ENCODE results near the gene ST6GALNAC3.
"Not testable (repeated sequence)": the region's sequence is repeated elsewhere in the genome, so short reads cannot be mapped to it uniquely, and the experiment has no call there.

Gene ST6GALNAC3

DNA sequence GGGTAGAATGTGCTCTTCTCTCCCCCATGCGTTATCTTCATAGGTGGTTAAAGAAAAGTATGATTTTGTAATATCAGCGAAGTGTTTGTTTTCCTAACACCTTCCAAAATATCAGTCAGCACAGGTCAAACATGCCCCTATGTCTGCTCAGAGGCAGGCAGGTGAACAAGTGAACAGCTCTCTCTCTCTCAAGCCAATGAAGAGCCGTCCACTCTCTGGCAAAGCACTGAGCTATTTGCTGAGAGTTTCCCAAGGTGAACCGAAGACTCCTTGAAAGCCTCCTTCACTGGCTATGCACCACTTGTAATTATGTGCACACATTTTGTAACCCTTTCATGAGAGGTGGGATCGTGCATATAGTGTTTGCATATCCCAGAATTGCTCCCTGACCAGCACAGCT, 47.7 kb downstream of the ST6GALNAC3 start:
- H3K4me3 ChIP-seq (ENCODE audit: low read depth, low read length), result no peak overlapping the region
- no peak for DNase-seq (ENCODE audit: low read depth)
- in situ Hi-C loops (cut with HindIII; ENCODE audit: low sequenced_read_pairs), result no loop called here
- TF ChIP-seq, protein P1, sequence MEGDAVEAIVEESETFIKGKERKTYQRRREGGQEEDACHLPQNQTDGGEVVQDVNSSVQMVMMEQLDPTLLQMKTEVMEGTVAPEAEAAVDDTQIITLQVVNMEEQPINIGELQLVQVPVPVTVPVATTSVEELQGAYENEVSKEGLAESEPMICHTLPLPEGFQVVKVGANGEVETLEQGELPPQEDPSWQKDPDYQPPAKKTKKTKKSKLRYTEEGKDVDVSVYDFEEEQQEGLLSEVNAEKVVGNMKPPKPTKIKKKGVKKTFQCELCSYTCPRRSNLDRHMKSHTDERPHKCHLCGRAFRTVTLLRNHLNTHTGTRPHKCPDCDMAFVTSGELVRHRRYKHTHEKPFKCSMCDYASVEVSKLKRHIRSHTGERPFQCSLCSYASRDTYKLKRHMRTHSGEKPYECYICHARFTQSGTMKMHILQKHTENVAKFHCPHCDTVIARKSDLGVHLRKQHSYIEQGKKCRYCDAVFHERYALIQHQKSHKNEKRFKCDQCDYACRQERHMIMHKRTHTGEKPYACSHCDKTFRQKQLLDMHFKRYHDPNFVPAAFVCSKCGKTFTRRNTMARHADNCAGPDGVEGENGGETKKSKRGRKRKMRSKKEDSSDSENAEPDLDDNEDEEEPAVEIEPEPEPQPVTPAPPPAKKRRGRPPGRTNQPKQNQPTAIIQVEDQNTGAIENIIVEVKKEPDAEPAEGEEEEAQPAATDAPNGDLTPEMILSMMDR (IDR thresholded peaks at IDR 0.05; ENCODE audit: low read depth, low read length, missing control alignments), result no peak

DNA sequence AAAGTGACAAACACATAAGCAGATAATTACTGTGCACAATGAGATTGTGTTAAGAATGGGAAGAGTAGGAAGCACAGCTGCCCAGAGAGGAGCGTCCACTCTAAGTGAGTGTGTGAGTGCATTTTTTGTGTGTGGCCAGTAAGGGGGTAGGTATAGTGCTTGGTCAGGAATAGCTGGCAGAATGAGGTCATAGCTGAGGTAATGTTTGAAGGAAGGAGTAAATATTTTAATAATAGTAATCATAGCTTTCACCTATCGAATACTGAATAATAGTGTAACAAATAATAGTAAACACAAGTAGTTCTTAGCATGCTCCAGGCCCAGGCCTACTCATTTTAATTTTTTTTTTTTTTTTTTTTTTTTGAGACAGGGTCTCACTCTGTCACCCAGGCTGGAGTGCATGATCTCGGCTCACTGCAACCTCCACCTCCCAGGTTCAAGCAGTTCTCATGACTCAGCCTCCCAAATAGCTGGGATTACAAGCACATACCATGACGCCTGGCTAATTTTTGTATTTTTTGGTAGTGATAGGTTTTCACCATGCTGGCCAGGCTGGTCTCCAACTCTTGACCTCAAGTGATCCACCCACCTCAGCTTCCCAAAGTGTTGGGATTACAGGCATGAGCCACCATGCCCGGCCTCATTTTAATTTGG, 49.0 kb downstream of the ST6GALNAC3 start:
- in situ Hi-C loops (cut with HindIII; ENCODE audit: low sequenced_read_pairs); DNase-seq (ENCODE audit: low read depth); H3K4me3 ChIP-seq (ENCODE audit: low read depth, low read length): not testable (repeated sequence)

DNA sequence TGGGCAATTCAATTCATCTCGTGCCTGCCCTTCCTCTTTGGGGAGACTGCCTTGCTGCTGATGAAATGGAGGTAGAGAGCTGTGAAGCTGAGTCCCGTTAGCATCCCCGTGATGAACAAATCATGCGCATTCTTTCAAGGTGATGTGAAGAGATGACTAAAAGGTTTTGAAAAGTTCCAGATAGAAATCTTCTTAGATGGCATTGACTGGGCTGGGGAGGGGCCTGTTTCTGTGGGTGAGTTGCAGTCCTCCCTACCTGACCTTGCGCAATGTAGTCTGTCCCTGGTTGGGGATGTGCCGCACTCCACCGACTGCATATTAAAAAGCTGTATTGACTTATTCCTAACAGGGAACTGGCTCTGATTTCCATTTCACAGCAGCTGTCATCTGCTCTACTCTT, 49.6 kb downstream of the ST6GALNAC3 start:
- no peak for DNase-seq (ENCODE audit: low read depth)
- in situ Hi-C loops (cut with HindIII; ENCODE audit: low sequenced_read_pairs), result no loop called here
- TF ChIP-seq, protein P1 (IDR thresholded peaks at IDR 0.05; ENCODE audit: low read depth, low read length, missing control alignments), result no peak
- H3K4me3 ChIP-seq (ENCODE audit: low read depth, low read length), result no peak overlapping the region

DNA sequence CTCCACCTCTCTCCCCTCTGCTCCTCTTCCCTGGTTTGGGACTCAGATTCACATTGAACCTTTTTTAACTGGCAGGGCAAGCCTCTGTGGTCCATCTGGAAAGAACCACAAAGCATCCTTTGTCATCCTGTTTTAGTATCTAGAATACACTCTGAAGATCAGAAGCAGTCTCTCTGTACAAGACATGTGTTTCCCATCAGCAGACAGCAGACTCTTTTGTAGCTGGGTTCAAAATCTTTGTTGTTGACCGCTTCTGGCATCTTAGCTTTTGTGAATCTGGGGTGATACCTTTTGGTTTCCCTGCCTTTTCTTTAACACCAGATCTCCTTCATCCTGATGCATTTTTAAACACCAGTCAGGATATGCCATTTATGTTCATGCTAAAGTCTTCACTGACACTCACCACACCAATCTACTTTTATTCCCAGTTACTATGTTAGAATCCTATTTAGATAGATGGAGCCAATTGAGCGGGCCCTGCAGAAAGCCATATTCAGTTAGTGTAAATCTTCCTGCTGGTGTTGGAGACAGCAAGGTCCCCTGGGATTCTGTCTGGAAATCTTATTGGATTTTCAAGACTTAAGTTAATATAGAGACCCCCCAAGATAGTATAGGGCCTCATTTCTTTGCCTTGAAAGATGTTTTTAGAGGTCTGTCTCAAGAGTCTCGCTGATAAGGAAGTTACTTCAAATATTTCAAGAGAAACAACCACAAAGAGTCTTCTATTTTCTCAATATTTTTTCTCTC, 51.1 kb downstream of the ST6GALNAC3 start:
- no peak overlapping the region for H3K4me3 ChIP-seq (ENCODE audit: low read depth, low read length)
- TF ChIP-seq, protein P1 (IDR thresholded peaks at IDR 0.05; ENCODE audit: low read depth, low read length, missing control alignments), result no peak
- DNase-seq (ENCODE audit: low read depth), result no peak
- in situ Hi-C loops (cut with HindIII; ENCODE audit: low sequenced_read_pairs), result no loop called here

DNA sequence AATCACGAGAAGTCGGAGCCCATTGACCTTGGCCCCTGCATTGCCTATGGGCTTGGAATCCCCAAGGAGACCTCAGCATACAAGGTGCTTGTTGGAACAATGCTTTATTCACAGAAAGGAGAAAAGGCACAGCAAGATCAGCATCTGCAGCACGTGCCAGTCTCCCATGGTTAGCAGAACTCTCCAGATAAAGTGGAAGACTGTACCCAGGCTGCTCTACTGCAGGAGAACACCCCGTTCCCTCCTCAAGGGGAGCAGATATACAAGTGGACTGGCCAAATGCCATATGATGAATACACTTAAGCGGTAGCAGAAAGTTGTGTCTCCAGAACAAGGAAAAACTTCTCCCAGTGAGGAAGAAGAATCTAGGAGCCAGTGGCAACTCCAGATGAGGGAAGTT, 53.5 kb downstream of the ST6GALNAC3 start:
- in situ Hi-C loops (cut with HindIII; ENCODE audit: low sequenced_read_pairs), result no loop called here
- TF ChIP-seq, protein P1 (IDR thresholded peaks at IDR 0.05; ENCODE audit: low read depth, low read length, missing control alignments), result no peak
- no peak overlapping the region for H3K4me3 ChIP-seq (ENCODE audit: low read depth, low read length)
- DNase-seq (ENCODE audit: low read depth), result no peak

DNA sequence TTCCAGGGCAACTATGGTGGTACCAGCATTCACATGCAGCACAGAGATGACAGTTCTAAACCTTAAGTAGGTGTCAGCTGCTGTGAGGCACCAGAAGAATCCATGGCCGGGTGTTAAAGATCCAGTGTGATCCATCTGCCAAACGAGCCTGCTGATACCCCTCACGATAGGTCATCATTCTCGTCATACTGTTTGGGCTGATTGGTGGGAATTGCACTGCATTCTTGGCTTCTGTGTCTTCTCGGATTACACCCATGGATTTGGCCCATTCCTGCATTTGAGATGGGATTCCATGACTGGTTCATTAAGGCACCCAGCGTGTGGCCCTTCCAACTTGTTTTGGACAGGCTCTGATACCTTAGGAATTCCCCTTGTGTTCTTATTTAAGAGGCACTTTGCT, 55.2 kb downstream of the ST6GALNAC3 start:
- DNase-seq (ENCODE audit: low read depth), result no peak
- TF ChIP-seq, protein P1 (IDR thresholded peaks at IDR 0.05; ENCODE audit: low read depth, low read length, missing control alignments), result no peak
- H3K4me3 ChIP-seq (ENCODE audit: low read depth, low read length), result no peak overlapping the region
- in situ Hi-C loops (cut with HindIII; ENCODE audit: low sequenced_read_pairs), result no loop called here

DNA sequence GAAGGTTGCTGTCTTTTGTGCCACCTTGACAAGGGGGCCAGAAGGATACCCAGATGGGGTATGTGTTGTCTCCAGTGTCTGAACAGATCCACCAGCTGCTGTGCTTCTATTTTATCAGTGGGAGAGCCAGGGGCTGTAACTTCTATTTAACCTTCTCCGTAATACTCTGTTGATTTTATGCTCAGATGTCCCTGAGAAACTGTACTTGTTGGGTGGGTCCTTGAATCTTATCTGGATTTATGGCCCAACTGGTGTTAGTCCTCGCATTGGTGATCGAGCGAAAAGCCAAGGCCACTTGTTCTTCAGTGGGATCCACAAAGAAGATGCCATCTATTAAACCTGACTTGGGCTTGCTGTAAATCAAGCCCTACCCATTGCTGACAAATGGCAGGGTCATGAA, 56.4 kb downstream of the ST6GALNAC3 start:
- no peak overlapping the region for H3K4me3 ChIP-seq (ENCODE audit: low read depth, low read length)
- no peak for DNase-seq (ENCODE audit: low read depth)
- TF ChIP-seq, protein P1 (IDR thresholded peaks at IDR 0.05; ENCODE audit: low read depth, low read length, missing control alignments), result no peak
- in situ Hi-C loops (cut with HindIII; ENCODE audit: low sequenced_read_pairs), result no loop called here
